ENCODE data around the gene GPC2. TPM values are rescaled to one million over a fixed set of nuclear protein-coding genes. Genes with fewer than 3 reads are reported as not detected.
"Not testable (repeated sequence)": the region's sequence is repeated elsewhere in the genome, so short reads cannot be mapped to it uniquely, and the experiment has no call there.

The GPC2 gene
- 2.5 and 5.7 TPM in 2 replicates for total RNA-seq (2014; rRNA removed; shearing (Covaris generic))

GRCh38 chr7:100177045-100178001 lies at the start of gene GPC2, which contains the start of gene STAG3:
Gene GPC2, minus strand, starts transcription at chr7:100177381. Its CDS starts 182 bp downstream, at chr7:100177199.
Gene STAG3, plus strand, starts transcription at chr7:100177918. Its CDS starts 2,639 bp downstream, at chr7:100180557.
- peak; percentile 97 for DNase-seq (ENCODE audit: low read depth)

- not testable (repeated sequence) for DNase-seq (ENCODE audit: low read depth)
These were observed 47.7 kb upstream of the GPC2 start for GRCh38 chr7:100224891-100225290.

GRCh38 chr7:100223376-100223927 lies 46.3 kb upstream of the GPC2 start:
- DNase-seq (ENCODE audit: low read depth) = not testable (repeated sequence)

- no peak for DNase-seq (ENCODE audit: low read depth)
These were observed 45.4 kb upstream of the GPC2 start for GRCh38 chr7:100222445-100223132.

- DNase-seq (ENCODE audit: low read depth) = no peak
These were observed 44.7 kb upstream of the GPC2 start for GRCh38 chr7:100221767-100222444.

- no peak for DNase-seq (ENCODE audit: low read depth)
These were observed 44.1 kb upstream of the GPC2 start for GRCh38 chr7:100221231-100221718.

GRCh38 chr7:100220586-100221230 lies 43.5 kb upstream of the GPC2 start:
- no peak for DNase-seq (ENCODE audit: low read depth)

GRCh38 chr7:100219801-100220585 lies 42.8 kb upstream of the GPC2 start, which contains the start of gene PVRIG:
Gene PVRIG, plus strand, starts transcription at chr7:100219949. Its CDS starts 22 bp downstream, at chr7:100219971.
- DNase-seq (ENCODE audit: low read depth) = not testable (repeated sequence)

- DNase-seq (ENCODE audit: low read depth) = no peak
These were observed 42.1 kb upstream of the GPC2 start for GRCh38 chr7:100219271-100219737.

GRCh38 chr7:100217934-100218333 lies 40.8 kb upstream of the GPC2 start:
- peak; percentile 17 for DNase-seq (ENCODE audit: low read depth)

- no peak for DNase-seq (ENCODE audit: low read depth)
These were observed 38.7 kb upstream of the GPC2 start for GRCh38 chr7:100215895-100216294.

GRCh38 chr7:100214356-100214755 lies 37.2 kb upstream of the GPC2 start:
- not testable (repeated sequence) for DNase-seq (ENCODE audit: low read depth)

GRCh38 chr7:100213672-100214071 lies 36.5 kb upstream of the GPC2 start:
- DNase-seq (ENCODE audit: low read depth) = no peak

- no peak for DNase-seq (ENCODE audit: low read depth)
These were observed 35.6 kb upstream of the GPC2 start for GRCh38 chr7:100212631-100213286.

- DNase-seq (ENCODE audit: low read depth) = no peak
These were observed 34.2 kb upstream of the GPC2 start for GRCh38 chr7:100211342-100211780.

- DNase-seq (ENCODE audit: low read depth) = no peak
These were observed 33.6 kb upstream of the GPC2 start for GRCh38 chr7:100210805-100211204.

- no peak for DNase-seq (ENCODE audit: low read depth)
These were observed 32.3 kb upstream of the GPC2 start for GRCh38 chr7:100209493-100209892.

GRCh38 chr7:100208911-100209408 lies 31.8 kb upstream of the GPC2 start:
- no peak for DNase-seq (ENCODE audit: low read depth)

- DNase-seq (ENCODE audit: low read depth) = no peak
These were observed 27.3 kb upstream of the GPC2 start for GRCh38 chr7:100204454-100204853.

Measured in RPMI7951 (cell line).